ENCODE measurements around the gene ASIC2. TPM values are rescaled to one million over a fixed set of nuclear protein-coding genes. Genes with fewer than 3 reads are reported as not detected.

ASIC2 gene
- total RNA-seq, 1 experiment from 2014 or later: 4.1 TPM

DNA sequence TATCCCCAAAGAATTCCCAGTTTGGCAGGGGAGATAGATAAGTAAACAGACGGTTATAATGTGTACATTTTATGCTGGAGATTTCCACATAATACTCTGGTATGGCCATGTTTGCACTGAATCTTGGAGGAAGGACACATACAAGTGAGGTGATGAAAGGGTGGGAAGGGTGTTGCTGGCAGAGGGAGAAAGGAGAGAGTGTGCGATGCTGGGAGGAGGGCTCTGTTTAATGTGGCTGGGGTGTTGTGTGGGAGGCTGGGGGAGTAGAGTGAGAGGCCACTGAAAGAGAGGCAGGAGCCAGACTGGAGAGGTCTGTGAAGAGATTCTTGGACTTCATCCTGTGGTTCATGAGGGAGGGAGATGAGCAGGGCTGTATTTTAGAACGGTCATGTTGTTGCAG is 213.9 kb downstream of the ASIC2 start:
- ChIA-PET CTCF (no interaction called here), POLR2A (no interaction called here)
- BruUV-seq (replicated peaks): no TSS peak
- ATAC-seq (no peak), DNase-seq (ENCODE audit: low read depth, low spot score) (no peak)
- TF ChIP-seq POLR2AphosphoS5 (IDR thresholded peaks at IDR 0.05; ENCODE audit: low read depth, low read length): no peak
- TF ChIP-seq, protein P1, sequence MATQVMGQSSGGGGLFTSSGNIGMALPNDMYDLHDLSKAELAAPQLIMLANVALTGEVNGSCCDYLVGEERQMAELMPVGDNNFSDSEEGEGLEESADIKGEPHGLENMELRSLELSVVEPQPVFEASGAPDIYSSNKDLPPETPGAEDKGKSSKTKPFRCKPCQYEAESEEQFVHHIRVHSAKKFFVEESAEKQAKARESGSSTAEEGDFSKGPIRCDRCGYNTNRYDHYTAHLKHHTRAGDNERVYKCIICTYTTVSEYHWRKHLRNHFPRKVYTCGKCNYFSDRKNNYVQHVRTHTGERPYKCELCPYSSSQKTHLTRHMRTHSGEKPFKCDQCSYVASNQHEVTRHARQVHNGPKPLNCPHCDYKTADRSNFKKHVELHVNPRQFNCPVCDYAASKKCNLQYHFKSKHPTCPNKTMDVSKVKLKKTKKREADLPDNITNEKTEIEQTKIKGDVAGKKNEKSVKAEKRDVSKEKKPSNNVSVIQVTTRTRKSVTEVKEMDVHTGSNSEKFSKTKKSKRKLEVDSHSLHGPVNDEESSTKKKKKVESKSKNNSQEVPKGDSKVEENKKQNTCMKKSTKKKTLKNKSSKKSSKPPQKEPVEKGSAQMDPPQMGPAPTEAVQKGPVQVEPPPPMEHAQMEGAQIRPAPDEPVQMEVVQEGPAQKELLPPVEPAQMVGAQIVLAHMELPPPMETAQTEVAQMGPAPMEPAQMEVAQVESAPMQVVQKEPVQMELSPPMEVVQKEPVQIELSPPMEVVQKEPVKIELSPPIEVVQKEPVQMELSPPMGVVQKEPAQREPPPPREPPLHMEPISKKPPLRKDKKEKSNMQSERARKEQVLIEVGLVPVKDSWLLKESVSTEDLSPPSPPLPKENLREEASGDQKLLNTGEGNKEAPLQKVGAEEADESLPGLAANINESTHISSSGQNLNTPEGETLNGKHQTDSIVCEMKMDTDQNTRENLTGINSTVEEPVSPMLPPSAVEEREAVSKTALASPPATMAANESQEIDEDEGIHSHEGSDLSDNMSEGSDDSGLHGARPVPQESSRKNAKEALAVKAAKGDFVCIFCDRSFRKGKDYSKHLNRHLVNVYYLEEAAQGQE (IDR thresholded peaks at IDR 0.05; ENCODE audit: insufficient read depth in 1 of 2, low read depth in 2 of 2, low read length in 1 of 2): no peak
- TF ChIP-seq, protein P2, sequence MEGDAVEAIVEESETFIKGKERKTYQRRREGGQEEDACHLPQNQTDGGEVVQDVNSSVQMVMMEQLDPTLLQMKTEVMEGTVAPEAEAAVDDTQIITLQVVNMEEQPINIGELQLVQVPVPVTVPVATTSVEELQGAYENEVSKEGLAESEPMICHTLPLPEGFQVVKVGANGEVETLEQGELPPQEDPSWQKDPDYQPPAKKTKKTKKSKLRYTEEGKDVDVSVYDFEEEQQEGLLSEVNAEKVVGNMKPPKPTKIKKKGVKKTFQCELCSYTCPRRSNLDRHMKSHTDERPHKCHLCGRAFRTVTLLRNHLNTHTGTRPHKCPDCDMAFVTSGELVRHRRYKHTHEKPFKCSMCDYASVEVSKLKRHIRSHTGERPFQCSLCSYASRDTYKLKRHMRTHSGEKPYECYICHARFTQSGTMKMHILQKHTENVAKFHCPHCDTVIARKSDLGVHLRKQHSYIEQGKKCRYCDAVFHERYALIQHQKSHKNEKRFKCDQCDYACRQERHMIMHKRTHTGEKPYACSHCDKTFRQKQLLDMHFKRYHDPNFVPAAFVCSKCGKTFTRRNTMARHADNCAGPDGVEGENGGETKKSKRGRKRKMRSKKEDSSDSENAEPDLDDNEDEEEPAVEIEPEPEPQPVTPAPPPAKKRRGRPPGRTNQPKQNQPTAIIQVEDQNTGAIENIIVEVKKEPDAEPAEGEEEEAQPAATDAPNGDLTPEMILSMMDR (IDR thresholded peaks at IDR 0.05): no peak
- no peak for TF ChIP-seq TCF7L2 (IDR thresholded peaks at IDR 0.05; ENCODE audit: low read depth, low read length)
- no peak for TF ChIP-seq SIN3A (IDR thresholded peaks at IDR 0.05; ENCODE audit: borderline replicate concordance, insufficient read depth, low read depth, low read length)
- Histone ChIP-seq H3K27me3 (ENCODE audit: control insufficient read depth, insufficient read depth, low read length) (no peaks in the 10 kb centered on the region), H3K4me3 (ENCODE audit: low read depth in 2 of 2, low read length in 2 of 2) (no peak overlapping the region), H3K36me3 (ENCODE audit: control insufficient read depth, insufficient read depth, low read length) (no peaks in the 10 kb centered on the region), H3K4me1 (ENCODE audit: control insufficient read depth, insufficient read depth, low read length) (no peaks in the 10 kb centered on the region), H3K27ac (ENCODE audit: low read length) (no peak overlapping the region), H3K9me3 (ENCODE audit: control insufficient read depth, insufficient read depth, low read depth, low read length) (no peaks in the 10 kb centered on the region)
- in situ Hi-C loops (cut with HindIII; ENCODE audit: low pct_unique_long_range_greater_than_20kb, low sequenced_read_pairs): no loop called here
- intact Hi-C loops (cut with micrococcal nuclease; ENCODE audit: unreplicated experiment): no loop called here

DNA sequence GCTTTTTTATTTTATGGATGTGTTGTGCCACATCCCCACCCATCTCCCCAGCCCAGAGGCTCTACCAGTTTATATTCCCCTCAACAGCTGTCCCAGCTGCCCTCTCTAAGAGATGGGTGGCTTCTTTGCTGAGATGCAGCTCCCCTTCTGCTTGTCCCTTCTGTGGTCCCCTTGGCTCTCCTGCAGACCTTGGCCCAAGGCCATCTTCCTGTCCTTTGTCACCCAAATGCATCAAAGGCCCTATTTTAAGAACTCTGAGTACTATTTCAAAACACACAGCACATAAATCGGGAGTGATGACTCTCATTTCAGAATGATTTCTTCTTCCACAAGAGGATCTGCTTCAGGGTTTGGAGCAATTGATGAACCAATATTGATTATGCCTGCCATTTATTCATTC is 216.1 kb downstream of the ASIC2 start:
- ChIA-PET POLR2A (no interaction called here), CTCF (no interaction called here)
- in situ Hi-C loops (cut with HindIII; ENCODE audit: low pct_unique_long_range_greater_than_20kb, low sequenced_read_pairs) (no loop called here), intact Hi-C loops (cut with micrococcal nuclease; ENCODE audit: unreplicated experiment) (no loop called here)
- Histone ChIP-seq H3K4me3 (ENCODE audit: low read depth in 2 of 2, low read length in 2 of 2) (no peak overlapping the region), H3K27ac (ENCODE audit: low read length) (no peak overlapping the region), H3K36me3 (ENCODE audit: control insufficient read depth, insufficient read depth, low read length) (no peaks in the 10 kb centered on the region), H3K27me3 (ENCODE audit: control insufficient read depth, insufficient read depth, low read length) (no peaks in the 10 kb centered on the region), H3K9me3 (ENCODE audit: control insufficient read depth, insufficient read depth, low read depth, low read length) (no peaks in the 10 kb centered on the region), H3K4me1 (ENCODE audit: control insufficient read depth, insufficient read depth, low read length) (no peaks in the 10 kb centered on the region)
- no peak for TF ChIP-seq POLR2AphosphoS5 (IDR thresholded peaks at IDR 0.05; ENCODE audit: low read depth, low read length)
- no peak for TF ChIP-seq SIN3A (IDR thresholded peaks at IDR 0.05; ENCODE audit: borderline replicate concordance, insufficient read depth, low read depth, low read length)
- TF ChIP-seq, protein P2 (IDR thresholded peaks at IDR 0.05): no peak
- TF ChIP-seq TCF7L2 (IDR thresholded peaks at IDR 0.05; ENCODE audit: low read depth, low read length): no peak
- TF ChIP-seq, protein P1 (IDR thresholded peaks at IDR 0.05; ENCODE audit: insufficient read depth in 1 of 2, low read depth in 2 of 2, low read length in 1 of 2): no peak
- no peak for DNase-seq (ENCODE audit: low read depth, low spot score)
- ATAC-seq: no peak
- no TSS peak for BruUV-seq (replicated peaks)

All from Panc1 (cell line).